H1 (cell line): ENCODE measurements around the gene MAN1C1.

Source experiments
- ATF3 ChIP-seq: IDR thresholded peaks from 2 replicates; pipeline ENCODE4 v1.6.1; 2011; ENCODE audit warnings: low read depth, mild to moderate bottlenecking, low read length; ENCODE audit not compliant: insufficient read depth
- CREB1 ChIP-seq: IDR thresholded peaks from 2 replicates; pipeline ENCODE4 v1.6.1; 2012; ENCODE audit warnings: inconsistent platforms
- CTCF ChIP-seq, 3 experiments: IDR thresholded peaks; 1 replicate in 2 of 3; 2 replicates in 1 of 3; pipeline versions ENCODE4 v1.5.1 to v1.6.1; 2011; ENCODE audit warnings: low read length in 3 of 3, mild to moderate bottlenecking in 3 of 3, inconsistent platforms in 2 of 3, low read depth in 1 of 3, moderate library complexity in 1 of 3; ENCODE audit not compliant: insufficient read depth in 1 of 3; ENCODE audit errors: control extremely low read depth in 1 of 3
- EP300 ChIP-seq, 2 experiments: IDR thresholded peaks; 1 replicate in 1 of 2; 2 replicates in 1 of 2; pipeline ENCODE4 v1.6.1; 2011 to 2012; ENCODE audit warnings: low read depth in 2 of 2, low read length in 2 of 2, mild to moderate bottlenecking in 2 of 2, borderline replicate concordance in 1 of 2, inconsistent platforms in 1 of 2, moderate library complexity in 1 of 2
- NANOG ChIP-seq: IDR thresholded peaks from 2 replicates; pipeline ENCODE4 v1.6.1; 2011; ENCODE audit warnings: low read length, low read depth, mild to moderate bottlenecking, inconsistent platforms; ENCODE audit not compliant: insufficient read depth, poor library complexity, severe bottlenecking
- POLR2A ChIP-seq, 2 experiments: IDR thresholded peaks; 1 replicate in 1 of 2; 2 replicates in 1 of 2; pipeline ENCODE4 v1.6.1; 2011; ENCODE audit warnings: low read depth in 2 of 2, low read length in 2 of 2, mild to moderate bottlenecking in 2 of 2; ENCODE audit errors: control extremely low read depth in 1 of 2
- POLR2AphosphoS5 ChIP-seq: IDR thresholded peaks from 2 replicates; pipeline ENCODE4 v1.6.1; 2011; ENCODE audit warnings: low read depth, low read length
- SP1 ChIP-seq: IDR thresholded peaks from 2 replicates; pipeline ENCODE4 v1.6.1; 2011; ENCODE audit warnings: low read depth, low read length
- TCF12 ChIP-seq: IDR thresholded peaks from 2 replicates; pipeline ENCODE4 v1.6.1; 2011; ENCODE audit warnings: low read depth, mild to moderate bottlenecking, low read length

GRCh38 chr1:25634896-25635295 is 18.3 kb downstream of the MAN1C1 start:
- TF ChIP-seq ATF3: no peak
- TF ChIP-seq SP1: no peak
- no peak for TF ChIP-seq EP300 (IDR thresholded peaks at IDR 0.05; ENCODE audit: borderline replicate concordance in 1 of 2, low read depth in 2 of 2, low read length in 2 of 2)
- TF ChIP-seq TCF12: no peak
- TF ChIP-seq POLR2AphosphoS5: no peak
- TF ChIP-seq CREB1: no peak
- no peak for TF ChIP-seq NANOG
- TF ChIP-seq POLR2A (IDR thresholded peaks at IDR 0.05; ENCODE audit: control extremely low read depth in 1 of 2, low read depth in 2 of 2, low read length in 2 of 2): no peak
- no peak for TF ChIP-seq CTCF (IDR thresholded peaks at IDR 0.05; ENCODE audit: control extremely low read depth in 1 of 3, insufficient read depth in 1 of 3, low read depth in 1 of 3, low read length in 3 of 3)
